ENCODE measurements around the gene SDCCAG8. TPM values are rescaled to one million over a fixed set of nuclear protein-coding genes. Genes with fewer than 3 reads are reported as not detected.

SDCCAG8 gene
- total and polyA plus RNA-seq, 2 of the 8 experiments (the other 6 are each of a cell fraction or from before 2014, with no cell fraction given): 15.6 to 21.0 TPM

DNA sequence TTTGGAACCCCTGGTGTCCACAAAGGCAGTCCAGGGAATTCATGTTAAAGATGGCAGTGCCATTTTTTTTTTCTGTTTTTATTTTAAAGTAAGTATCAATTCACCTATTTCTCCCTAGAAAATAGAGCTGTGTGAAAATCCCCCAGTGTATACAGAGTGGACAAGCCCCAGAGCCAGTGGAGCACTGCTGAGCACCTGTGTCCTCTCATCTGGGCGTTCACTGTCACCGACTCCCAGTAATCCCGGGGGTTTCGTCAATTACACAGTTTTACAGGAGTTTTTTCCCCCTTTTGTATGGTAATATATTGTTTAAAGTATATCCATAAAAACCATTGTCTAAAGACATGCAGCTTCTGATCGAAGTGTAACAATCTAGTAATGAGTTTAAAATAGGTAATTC lies 175.8 kb downstream of the SDCCAG8 start:
- no peaks in the 10 kb centered on the region for H3K23me2 ChIP-seq (ENCODE audit: low read depth, low read length)
- no peaks in the 10 kb centered on the region for H3K9me3 ChIP-seq (ENCODE audit: insufficient read depth in 2 of 2, low read depth in 1 of 2, low read length in 1 of 2)
- no peak overlapping the region for H4K91ac ChIP-seq (replicated peaks; ENCODE audit: insufficient read length, low read length)
- H3K14ac ChIP-seq (ENCODE audit: insufficient read length): no peak overlapping the region
- no peak overlapping the region for H3K4me2 ChIP-seq (ENCODE audit: insufficient read depth in 1 of 2, low read depth in 2 of 2, low read length in 2 of 2)
- H2BK120ac ChIP-seq (replicated peaks; ENCODE audit: low read depth, low read length): no peak overlapping the region
- no peak overlapping the region for H3K9ac ChIP-seq (replicated peaks in 1 of 4; ENCODE audit: extremely low read depth in 1 of 4, low read depth in 3 of 4, low read length in 3 of 4)
- DNase-seq (ENCODE audit: low read depth in 1 of 2, low spot score in 2 of 2) (no peak), FAIRE-seq (no peak)
- no peak overlapping the region for H4K5ac ChIP-seq (ENCODE audit: insufficient read length, low read depth, low read length)
- no peak overlapping the region for H4K8ac ChIP-seq (ENCODE audit: extremely low read depth, insufficient read depth, low read length)
- no peak overlapping the region for H2BK12ac ChIP-seq (ENCODE audit: low read depth, low read length)
- ChIA-PET POLR2A (ENCODE audit: partially characterized antibody) (no interaction called here), CTCF (ENCODE audit: partially characterized antibody) (interaction anchor here (0.6 to 0.7 kb wide), 2 partner anchors 11 to 533 kb away, joined by 3 read pairs; no protein-coding TSS in a partner anchor)
- WGBS, 2 experiments (ENCODE audit: extremely low coverage in 1 of 2, insufficient coverage in 1 of 2, insufficient read length in 1 of 2, insufficient replicate concordance in 2 of 2, low coverage in 1 of 2, low lambda C conversion rate in 2 of 2, missing lambda C conversion rate in 1 of 2): 97% methylated on average over 5 of the region's 5 CpGs; no CpG with 5 or more reads in 1 of the 2 experiments
- no peak overlapping the region for H2AFZ ChIP-seq (ENCODE audit: low read length)
- no peak overlapping the region for H3K18ac ChIP-seq (ENCODE audit: extremely low read depth, low read length)
- no peaks in the 10 kb centered on the region for H3K4me1 ChIP-seq (replicated peaks in 1 of 4; ENCODE audit: control insufficient read depth in 3 of 4, insufficient read depth in 4 of 4, low read length in 3 of 4)
- TF ChIP-seq SIRT6 (IDR thresholded peaks at IDR 0.05; ENCODE audit: low read length) (no peak), EP300 (IDR thresholded peaks at IDR 0.05; ENCODE audit: borderline replicate concordance in 1 of 2, low read depth in 2 of 2, low read length in 2 of 2) (no peak), RAD21 (IDR thresholded peaks at IDR 0.05 in 1 of 2, conservative IDR thresholded peaks at IDR 0.05 in 1 of 2; ENCODE audit: low read depth in 2 of 2, low read length in 2 of 2) (no peak), TAF1 (IDR thresholded peaks at IDR 0.05; ENCODE audit: low read depth, low read length) (no peak), NANOG (IDR thresholded peaks at IDR 0.05; ENCODE audit: insufficient read depth, low read depth, low read length, poor library complexity, severe bottlenecking) (no peak), RNF2 (IDR thresholded peaks at IDR 0.05; ENCODE audit: borderline replicate concordance, low read depth, low read length, missing control alignments, poor library complexity, severe bottlenecking) (no peak), EGR1 (IDR thresholded peaks at IDR 0.05; ENCODE audit: borderline replicate concordance, low read depth, low read length) (no peak)
- TF ChIP-seq, protein P1, sequence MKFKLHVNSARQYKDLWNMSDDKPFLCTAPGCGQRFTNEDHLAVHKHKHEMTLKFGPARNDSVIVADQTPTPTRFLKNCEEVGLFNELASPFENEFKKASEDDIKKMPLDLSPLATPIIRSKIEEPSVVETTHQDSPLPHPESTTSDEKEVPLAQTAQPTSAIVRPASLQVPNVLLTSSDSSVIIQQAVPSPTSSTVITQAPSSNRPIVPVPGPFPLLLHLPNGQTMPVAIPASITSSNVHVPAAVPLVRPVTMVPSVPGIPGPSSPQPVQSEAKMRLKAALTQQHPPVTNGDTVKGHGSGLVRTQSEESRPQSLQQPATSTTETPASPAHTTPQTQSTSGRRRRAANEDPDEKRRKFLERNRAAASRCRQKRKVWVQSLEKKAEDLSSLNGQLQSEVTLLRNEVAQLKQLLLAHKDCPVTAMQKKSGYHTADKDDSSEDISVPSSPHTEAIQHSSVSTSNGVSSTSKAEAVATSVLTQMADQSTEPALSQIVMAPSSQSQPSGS (IDR thresholded peaks at IDR 0.05; ENCODE audit: low read length): no peak
- TF ChIP-seq, protein P2, sequence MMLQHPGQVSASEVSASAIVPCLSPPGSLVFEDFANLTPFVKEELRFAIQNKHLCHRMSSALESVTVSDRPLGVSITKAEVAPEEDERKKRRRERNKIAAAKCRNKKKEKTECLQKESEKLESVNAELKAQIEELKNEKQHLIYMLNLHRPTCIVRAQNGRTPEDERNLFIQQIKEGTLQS (IDR thresholded peaks at IDR 0.05; ENCODE audit: insufficient read depth, low read depth, low read length): no peak
- no peak overlapping the region for H3K56ac ChIP-seq (replicated peaks; ENCODE audit: insufficient read length, low read depth, low read length)
- no peaks in the 10 kb centered on the region for H4K20me1 ChIP-seq (replicated peaks in 1 of 2; ENCODE audit: control insufficient read depth in 1 of 2, insufficient read depth in 2 of 2, low read length in 2 of 2)
- no peak overlapping the region for H2BK20ac ChIP-seq (ENCODE audit: low read length)
- H3K4ac ChIP-seq (replicated peaks; ENCODE audit: insufficient read length, low read depth, low read length): no peak overlapping the region
- H3K36me3 ChIP-seq (ENCODE audit: control insufficient read depth in 2 of 4, insufficient read depth in 4 of 4, low read length in 3 of 4): no peaks in the 10 kb centered on the region
- H3K79me1 ChIP-seq (ENCODE audit: low read depth, low read length): no peaks in the 10 kb centered on the region
- H2BK15ac ChIP-seq (ENCODE audit: low read length): no peak overlapping the region
- no peaks in the 10 kb centered on the region for H3K79me2 ChIP-seq (ENCODE audit: control insufficient read depth in 1 of 2, insufficient read depth in 2 of 2, low read length in 2 of 2)
- no peak overlapping the region for H3K27ac ChIP-seq (ENCODE audit: low read depth, low read length)
- no peak overlapping the region for H2AK5ac ChIP-seq (ENCODE audit: low read depth, low read length)
- H3K23ac ChIP-seq (ENCODE audit: insufficient read length): no peak overlapping the region
- no peak overlapping the region for H2BK5ac ChIP-seq (ENCODE audit: low read depth, low read length)
- H3K4me3 ChIP-seq (ENCODE audit: extremely low read depth in 1 of 4, insufficient read depth in 2 of 4, low read depth in 3 of 4, low read length in 4 of 4): no peak overlapping the region
- no peaks in the 10 kb centered on the region for H3K27me3 ChIP-seq (replicated peaks in 1 of 4; ENCODE audit: control insufficient read depth in 3 of 4, extremely low read depth in 1 of 4, insufficient read depth in 3 of 4, low read length in 3 of 4)

Measured in H1 (cell line).